HL-60 (cell line): ENCODE results near the gene UBAC2.

Experiments
- DNase-seq, 2 experiments: peaks; one replicate each; pipeline ENCODE4 v3.0.0-alpha.2; 2010 to 2020; ENCODE audit warnings: low read depth in 1 of 2, low spot score in 1 of 2
- H3K27ac ChIP-seq: fragments of 250-450 bp; sonication (Bioruptor Pico); replicated peaks from 2 replicates; pipeline ENCODE4 v1.5.1; 2020; ENCODE audit warnings: mild to moderate bottlenecking, moderate library complexity
- H3K27me3 ChIP-seq: fragments of 250-450 bp; sonication (Bioruptor Pico); 2 replicates; pipeline ENCODE4 v1.5.1; 2021; ENCODE audit warnings: mild to moderate bottlenecking, moderate library complexity; ENCODE audit not compliant: insufficient read depth, poor library complexity, severe bottlenecking
- H3K4me3 ChIP-seq: replicated peaks from 2 replicates; pipeline ENCODE4 v1.5.1; 2011; ENCODE audit warnings: mild to moderate bottlenecking, control low read depth, low read length; ENCODE audit not compliant: insufficient read depth
- GABPA ChIP-seq: IDR thresholded peaks from 2 replicates; pipeline ENCODE4 v1.6.1; 2012; ENCODE audit warnings: low read depth
- POLR2AphosphoS5 ChIP-seq: IDR thresholded peaks from 2 replicates; pipeline ENCODE4 v1.6.1; 2012; ENCODE audit warnings: low read depth
- REST ChIP-seq: IDR thresholded peaks from 2 replicates; pipeline ENCODE4 v1.6.1; 2012; ENCODE audit warnings: low read depth; ENCODE audit not compliant: insufficient replicate concordance
- SPI1 ChIP-seq: IDR thresholded peaks from 2 replicates; pipeline ENCODE4 v1.6.1; 2012; ENCODE audit warnings: low read depth, mild to moderate bottlenecking, borderline replicate concordance
- TF ChIP-seq, protein P1 (sequence below): IDR thresholded peaks from one replicate; pipeline ENCODE4 v1.5.1; 2011; ENCODE audit warnings: low read length, control low read depth, inconsistent platforms; ENCODE audit not compliant: insufficient read depth

UBAC2 gene

DNA sequence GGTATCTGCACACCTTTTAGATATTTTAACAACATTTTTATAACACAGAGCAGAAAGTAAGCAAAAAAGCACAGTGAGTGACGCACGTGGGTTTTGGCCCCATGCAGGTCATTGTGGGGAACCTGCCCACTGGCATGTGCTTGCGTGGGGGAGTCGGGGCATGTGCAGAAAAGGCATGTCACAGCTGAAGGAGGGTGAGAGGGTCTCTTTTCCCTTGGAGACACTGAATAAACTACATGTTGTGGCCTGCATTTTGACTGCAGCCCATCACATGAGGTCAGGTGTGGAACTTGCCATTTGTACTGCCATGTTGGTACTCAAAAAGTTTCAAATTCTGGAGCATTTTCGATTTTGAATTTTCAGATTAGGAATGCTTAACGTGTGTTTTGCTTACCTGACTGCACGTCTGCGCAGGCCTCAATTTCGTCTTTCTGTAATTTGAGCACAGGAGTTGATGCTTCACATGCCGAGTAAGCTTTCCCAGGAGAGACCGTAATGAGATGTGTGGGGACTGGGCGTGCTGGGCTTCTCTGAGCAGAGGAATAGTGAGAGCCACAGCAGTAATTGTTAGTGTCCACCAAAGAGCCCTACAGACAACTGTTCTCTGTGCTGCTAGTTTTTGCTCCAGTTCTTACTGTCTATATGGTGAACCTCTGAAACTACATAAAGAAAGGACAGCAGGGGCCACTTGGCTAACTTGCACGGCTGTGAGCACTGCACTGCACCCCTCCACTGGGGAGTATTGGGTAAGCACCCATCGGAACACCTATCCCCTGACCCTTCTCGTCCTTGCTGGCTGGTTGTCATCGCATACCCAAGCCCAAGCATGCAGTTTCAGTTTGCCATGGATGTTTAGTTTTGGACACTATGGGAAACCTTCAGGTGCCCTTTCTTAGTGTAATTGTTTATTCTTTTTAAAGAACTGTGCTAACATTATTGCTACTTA lies 179.5 kb downstream of the UBAC2 start:
- Histone ChIP-seq H3K27me3 (no peaks in the 10 kb centered on the region), H3K27ac (no peak overlapping the region), H3K4me3 (no peak overlapping the region)
- DNase-seq = no peak
- no peak for TF ChIP-seq POLR2AphosphoS5
- TF ChIP-seq SPI1 = no peak
- no peak for TF ChIP-seq REST
- TF ChIP-seq, protein P1, sequence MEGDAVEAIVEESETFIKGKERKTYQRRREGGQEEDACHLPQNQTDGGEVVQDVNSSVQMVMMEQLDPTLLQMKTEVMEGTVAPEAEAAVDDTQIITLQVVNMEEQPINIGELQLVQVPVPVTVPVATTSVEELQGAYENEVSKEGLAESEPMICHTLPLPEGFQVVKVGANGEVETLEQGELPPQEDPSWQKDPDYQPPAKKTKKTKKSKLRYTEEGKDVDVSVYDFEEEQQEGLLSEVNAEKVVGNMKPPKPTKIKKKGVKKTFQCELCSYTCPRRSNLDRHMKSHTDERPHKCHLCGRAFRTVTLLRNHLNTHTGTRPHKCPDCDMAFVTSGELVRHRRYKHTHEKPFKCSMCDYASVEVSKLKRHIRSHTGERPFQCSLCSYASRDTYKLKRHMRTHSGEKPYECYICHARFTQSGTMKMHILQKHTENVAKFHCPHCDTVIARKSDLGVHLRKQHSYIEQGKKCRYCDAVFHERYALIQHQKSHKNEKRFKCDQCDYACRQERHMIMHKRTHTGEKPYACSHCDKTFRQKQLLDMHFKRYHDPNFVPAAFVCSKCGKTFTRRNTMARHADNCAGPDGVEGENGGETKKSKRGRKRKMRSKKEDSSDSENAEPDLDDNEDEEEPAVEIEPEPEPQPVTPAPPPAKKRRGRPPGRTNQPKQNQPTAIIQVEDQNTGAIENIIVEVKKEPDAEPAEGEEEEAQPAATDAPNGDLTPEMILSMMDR = no peak
- TF ChIP-seq GABPA = no peak

GRCh38 chr13:99380921-99381645 lies 180.4 kb downstream of the UBAC2 start:
- no peak overlapping the region for H3K27ac ChIP-seq
- no peak for TF ChIP-seq POLR2AphosphoS5
- no peak for DNase-seq
- H3K27me3 ChIP-seq = no peaks in the 10 kb centered on the region
- H3K4me3 ChIP-seq = no peak overlapping the region

DNA sequence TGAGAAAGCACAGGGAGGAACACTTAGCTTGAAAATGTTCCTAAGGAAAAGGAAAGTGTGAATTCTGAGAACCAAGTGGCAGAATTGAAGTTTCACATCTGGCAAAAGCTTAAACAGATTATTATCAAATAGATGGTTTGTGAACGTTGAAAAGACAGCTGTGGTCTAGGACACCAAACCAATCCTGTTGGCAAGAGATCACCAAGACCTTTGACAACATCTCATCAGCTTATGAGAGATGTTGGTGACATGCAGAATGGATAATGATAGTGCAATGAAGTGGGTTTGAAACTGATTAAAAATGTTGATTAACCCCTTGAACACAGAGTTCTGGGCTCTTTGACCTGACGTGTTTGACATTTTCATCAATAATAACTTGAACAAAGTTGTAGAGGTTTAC lies 181.1 kb downstream of the UBAC2 start:
- H3K27ac ChIP-seq = no peak overlapping the region
- DNase-seq = no peak
- H3K4me3 ChIP-seq = no peak overlapping the region
- TF ChIP-seq REST = no peak
- no peak for TF ChIP-seq GABPA
- TF ChIP-seq SPI1 = no peak
- no peak for TF ChIP-seq POLR2AphosphoS5
- TF ChIP-seq, protein P1 = no peak
- H3K27me3 ChIP-seq = no peaks in the 10 kb centered on the region

GRCh38 chr13:99382428-99383133 lies 181.9 kb downstream of the UBAC2 start:
- Histone ChIP-seq H3K27me3 (no peaks in the 10 kb centered on the region), H3K4me3 (no peak overlapping the region), H3K27ac (no peak overlapping the region)
- DNase-seq = no peak
- TF ChIP-seq REST = no peak
- no peak for TF ChIP-seq POLR2AphosphoS5
- TF ChIP-seq, protein P1 = no peak
- no peak for TF ChIP-seq SPI1
- no peak for TF ChIP-seq GABPA
